PC-9 (cell line): ENCODE data around the gene CRYBG1.

ENCODE experiments used
- CTCF ChIP-seq: fragments of 200-600 bp; sonication (generic); conservative IDR thresholded peaks from 2 replicates; pipeline ENCODE4 v1.6.1; 2017; ENCODE audit warnings: mixed run types, antibody characterized with exemption, mild to moderate bottlenecking, moderate library complexity
- EZH2 ChIP-seq: fragments of 200-600 bp; sonication (generic); IDR thresholded peaks from 2 replicates; pipeline ENCODE4 v1.8.0; 2017; ENCODE audit warnings: antibody characterized with exemption, low read depth

DNA sequence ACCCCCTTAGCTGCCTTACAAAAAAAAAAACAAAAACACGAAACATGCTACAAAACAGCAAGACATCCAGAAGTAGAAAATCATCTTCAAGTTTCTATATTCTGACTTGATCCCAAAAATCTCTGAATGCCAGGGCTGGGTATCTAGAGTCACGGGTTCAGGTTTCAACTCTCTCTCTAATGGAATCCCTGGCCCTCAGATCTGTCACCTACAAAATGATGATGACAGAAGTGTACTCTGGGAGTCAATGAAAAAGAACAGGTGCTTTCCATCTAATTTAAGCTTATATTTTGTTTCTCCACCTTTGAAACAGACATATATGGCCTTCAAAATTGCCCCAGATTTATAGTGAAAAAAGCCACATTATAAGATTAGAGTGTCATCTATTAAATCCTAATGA is 250.5 kb downstream of the CRYBG1 start:
- TF ChIP-seq CTCF: no peak
- TF ChIP-seq EZH2: no peak
